GM12801 (cell line): ENCODE results near the gene DIAPH3.

Source experiments
- CTCF ChIP-seq: IDR thresholded peaks from one replicate; pipeline ENCODE4 v1.5.1; 2011; ENCODE audit warnings: control low read depth; ENCODE audit not compliant: insufficient read length; ENCODE audit errors: extremely low read depth

The DIAPH3 gene

DNA sequence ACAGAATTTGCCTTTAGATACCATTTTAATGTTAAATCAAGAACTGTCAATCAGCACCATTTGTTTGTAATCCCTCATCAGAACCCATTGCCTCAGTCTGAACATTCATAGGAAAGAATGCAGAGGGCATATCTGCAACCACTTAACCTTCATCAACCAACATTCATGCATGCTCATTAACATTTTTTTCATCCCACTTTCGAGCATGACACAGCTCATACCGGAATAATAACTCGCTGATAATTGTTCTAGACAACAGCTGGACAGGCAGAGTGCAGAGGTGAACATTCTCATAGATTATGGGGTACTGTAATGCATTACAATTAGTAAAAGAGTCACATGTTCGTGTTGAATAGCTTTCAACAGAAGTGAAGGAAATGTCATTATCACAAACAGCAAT lies 216.8 kb downstream of the DIAPH3 start:
- TF ChIP-seq CTCF = no peak

GRCh38 chr13:59931621-59932020 lies 232.1 kb downstream of the DIAPH3 start:
- TF ChIP-seq CTCF = no peak

GRCh38 chr13:59924256-59924655 lies 239.5 kb downstream of the DIAPH3 start:
- no peak for TF ChIP-seq CTCF

GRCh38 chr13:59915252-59915651 lies 248.5 kb downstream of the DIAPH3 start:
- no peak for TF ChIP-seq CTCF

- no peak for TF ChIP-seq CTCF
Observed at GRCh38 chr13:59914556-59914955, 249.2 kb downstream of the DIAPH3 start.

DNA sequence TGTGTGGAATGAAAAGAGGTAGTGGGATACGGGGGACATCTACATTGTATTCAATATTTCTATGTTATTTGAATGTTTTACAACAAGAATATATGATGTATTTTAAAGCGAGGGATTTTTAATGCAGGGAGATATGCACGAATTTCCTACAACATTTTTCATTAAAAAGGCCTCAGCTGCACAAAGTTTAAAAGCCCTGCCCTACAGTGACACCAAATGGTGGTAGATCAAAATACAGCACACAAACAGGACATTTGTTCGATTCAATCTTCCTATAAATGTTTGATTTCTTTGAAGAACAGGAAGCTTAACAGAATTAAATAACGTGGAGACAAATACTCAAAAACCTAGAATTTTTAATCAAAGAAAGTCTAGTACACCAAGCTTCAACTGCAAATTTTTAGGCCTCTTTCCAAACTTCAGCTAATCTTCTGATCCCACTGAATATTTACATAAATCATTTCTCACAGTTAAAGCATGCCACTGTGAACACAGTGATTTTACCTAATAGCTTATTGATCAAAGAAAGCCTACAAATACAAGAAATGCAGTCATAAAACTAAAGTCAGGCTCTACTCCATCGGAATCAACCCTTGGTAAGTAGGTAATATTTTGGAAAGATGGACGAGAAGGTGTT lies 257.2 kb downstream of the DIAPH3 start:
- TF ChIP-seq CTCF = no peak

GRCh38 chr13:59901191-59901590 lies 262.5 kb downstream of the DIAPH3 start:
- no peak for TF ChIP-seq CTCF
